Skin epidermis (tissue), 12 donors: ENCODE data around the gene MIOX.

ENCODE experiments used
- H3K27ac ChIP-seq, 21 experiments: fragments of 200-600 bp; sonication (generic) in 11 of 21; one replicate each; pipeline ENCODE4 v1.5.0; 2020; ENCODE audit warnings: mild to moderate bottlenecking in 3 of 21, inconsistent platforms in 2 of 21, moderate library complexity in 2 of 21
- H3K4me3 ChIP-seq, 7 experiments: fragments of 200-600 bp; sonication (generic) in 2 of 7; one replicate each; pipeline ENCODE4 v1.5.0; 2020; ENCODE audit warnings: inconsistent platforms in 2 of 7, mild to moderate bottlenecking in 2 of 7, moderate library complexity in 1 of 7

The MIOX gene

GRCh38 chr22:50452649-50453048, 34.0 kb upstream of the MIOX start:
- H3K4me3 ChIP-seq, result no peak overlapping the region
- H3K27ac ChIP-seq, result no peak overlapping the region

DNA sequence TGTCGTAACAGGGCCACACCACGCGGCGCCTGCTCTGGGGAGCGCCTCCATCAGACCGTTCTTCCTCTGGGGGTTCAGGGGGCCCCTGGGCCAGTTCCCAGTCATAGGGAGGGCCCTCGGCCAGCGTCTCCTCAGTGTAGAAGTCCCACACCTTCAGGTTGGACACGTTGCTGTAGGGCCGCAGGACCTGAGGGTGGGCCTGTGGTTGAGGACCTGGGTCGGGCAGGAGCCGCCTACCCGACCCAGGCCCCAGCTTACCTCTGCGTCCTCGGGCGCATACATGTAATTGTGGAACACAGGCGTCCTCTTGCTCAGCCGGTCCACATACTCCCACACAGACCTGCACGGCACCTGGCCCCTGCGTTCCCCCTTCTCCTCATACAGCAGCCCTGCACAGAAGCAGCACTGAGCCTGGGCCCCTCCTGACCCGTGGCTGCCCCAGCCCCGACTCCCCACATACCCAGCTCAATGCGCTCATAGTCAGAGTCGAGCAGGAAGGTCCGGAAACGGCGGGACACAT, 32.0 kb upstream of the MIOX start:
- Histone ChIP-seq H3K4me3 (no peak overlapping the region), H3K27ac (no peak overlapping the region)

DNA sequence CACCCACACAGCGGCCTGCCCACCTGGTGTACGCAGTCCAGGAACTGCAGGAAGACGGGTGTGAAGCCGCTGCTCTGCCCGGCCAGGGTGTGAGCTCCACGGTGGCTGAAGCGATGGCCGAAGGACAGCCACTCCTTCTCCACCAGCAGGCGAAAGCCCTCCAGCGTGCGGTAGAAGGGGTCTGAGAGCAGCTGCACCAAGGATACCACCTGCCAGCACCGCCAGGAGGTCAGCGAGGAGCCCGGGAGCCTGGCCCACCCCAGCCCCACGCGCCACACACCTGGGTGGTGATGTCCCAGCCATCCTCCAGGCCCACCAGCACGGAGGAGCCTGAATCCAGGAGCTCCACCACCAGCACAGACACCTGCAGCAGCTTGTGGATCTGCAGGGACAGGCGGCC, 31.5 kb upstream of the MIOX start:
- Histone ChIP-seq H3K27ac (no peak overlapping the region), H3K4me3 (no peak overlapping the region)

- Histone ChIP-seq H3K27ac (no peak overlapping the region), H3K4me3 (no peak overlapping the region)
These were observed 30.6 kb upstream of the MIOX start for GRCh38 chr22:50456026-50456425.

GRCh38 chr22:50456466-50457234, 30.0 kb upstream of the MIOX start:
- Histone ChIP-seq H3K27ac (no peak overlapping the region), H3K4me3 (no peak overlapping the region)

- Histone ChIP-seq H3K4me3 (no peak overlapping the region), H3K27ac (no peak overlapping the region)
These were observed 27.6 kb upstream of the MIOX start for GRCh38 chr22:50459016-50459415.

- Histone ChIP-seq H3K27ac (peak overlapping the region in 1 of 21 experiments; percentile 54), H3K4me3 (no peak overlapping the region)
These were observed 27.0 kb upstream of the MIOX start for GRCh38 chr22:50459496-50460140.

DNA sequence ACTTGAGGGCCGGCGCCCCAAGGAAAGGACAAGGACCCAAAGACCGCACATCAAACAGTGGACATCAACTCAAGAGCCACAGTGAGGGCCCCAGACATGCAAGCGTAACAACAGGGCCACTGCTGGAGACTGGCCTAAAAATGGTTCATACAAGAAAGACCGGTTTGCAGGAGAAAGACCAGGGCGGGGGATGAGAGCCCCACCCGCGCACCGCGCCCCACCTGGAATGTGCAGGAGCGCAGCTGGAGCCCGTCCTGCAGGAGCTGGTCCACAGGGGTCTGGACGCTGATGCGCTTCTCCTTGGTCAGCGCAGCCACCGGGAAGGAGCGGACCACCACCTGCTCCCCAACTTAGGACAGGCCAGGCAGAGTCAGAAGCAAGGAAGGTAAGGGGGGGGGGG, 25.7 kb upstream of the MIOX start:
- H3K4me3 ChIP-seq, result no peak overlapping the region

GRCh38 chr22:50461536-50461935, 25.1 kb upstream of the MIOX start:
- H3K27ac ChIP-seq, result peak overlapping the region in 2 of 21 experiments; percentile 50 to 60

More for the DNA sequence above, 25.7 kb upstream of the MIOX start:
- peak overlapping the region in 12 of 21 experiments; percentile 14 to 70 (median 52) for H3K27ac ChIP-seq

GRCh38 chr22:50461979-50462540, 24.6 kb upstream of the MIOX start:
- H3K27ac ChIP-seq, result no peak overlapping the region
- H3K4me3 ChIP-seq, result no peak overlapping the region

More at GRCh38 chr22:50461536-50461935, 25.1 kb upstream of the MIOX start:
- H3K4me3 ChIP-seq, result no peak overlapping the region

DNA sequence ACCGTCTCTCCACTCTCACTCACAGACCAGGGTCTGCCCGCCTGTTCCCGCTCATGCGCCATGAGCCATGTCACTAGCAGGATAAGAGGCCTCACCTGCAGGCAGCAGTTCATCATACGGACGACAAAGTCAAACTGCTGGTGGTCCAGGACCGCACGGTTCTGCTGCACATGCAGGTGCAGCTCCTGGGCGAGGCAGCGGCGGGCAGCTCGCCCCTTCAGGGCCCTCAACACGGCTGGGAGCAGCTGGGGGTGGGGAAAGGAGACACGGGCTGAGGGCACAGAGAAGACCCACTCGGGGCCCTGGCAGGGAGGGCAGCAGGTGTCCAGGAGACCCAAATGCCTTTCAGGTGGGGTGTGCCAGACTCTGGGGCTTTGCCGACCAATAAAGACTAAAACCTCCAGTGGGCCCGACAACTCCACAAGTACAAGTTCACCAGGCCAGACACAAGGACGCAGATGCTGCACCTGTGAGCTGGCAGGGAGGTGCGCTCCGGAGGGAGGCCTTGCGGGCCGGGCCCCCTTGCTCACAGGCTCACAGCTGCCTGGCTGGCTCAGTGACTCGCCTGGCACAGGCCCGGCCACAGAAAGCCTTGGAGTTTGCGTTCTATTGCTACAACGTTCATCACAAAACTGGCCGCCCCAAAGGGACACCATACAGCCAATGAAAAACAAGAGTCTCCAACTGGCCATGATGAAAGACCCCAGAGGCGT, 23.3 kb upstream of the MIOX start:
- H3K27ac ChIP-seq, result no peak overlapping the region
- no peak overlapping the region for H3K4me3 ChIP-seq

DNA sequence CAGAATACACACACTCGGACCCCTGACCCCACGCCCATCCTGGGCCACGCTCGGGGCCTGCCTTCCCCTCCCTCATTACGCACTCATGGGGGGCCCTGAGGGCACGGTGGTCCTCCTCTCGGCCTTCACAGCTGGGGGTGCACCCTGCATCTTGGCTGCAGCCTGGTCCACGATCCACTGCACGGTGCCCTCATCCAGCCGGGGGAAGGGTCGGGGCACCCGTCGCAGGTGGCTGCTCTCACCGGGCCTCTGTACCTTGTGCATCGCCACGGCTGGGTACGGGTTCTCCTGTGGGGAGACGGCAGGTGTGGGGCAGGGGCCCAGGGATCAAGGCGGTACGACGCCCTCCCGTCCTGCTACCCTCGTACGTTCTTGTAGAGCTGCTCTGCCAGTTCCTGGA, 22.2 kb upstream of the MIOX start:
- Histone ChIP-seq H3K27ac (no peak overlapping the region), H3K4me3 (no peak overlapping the region)

DNA sequence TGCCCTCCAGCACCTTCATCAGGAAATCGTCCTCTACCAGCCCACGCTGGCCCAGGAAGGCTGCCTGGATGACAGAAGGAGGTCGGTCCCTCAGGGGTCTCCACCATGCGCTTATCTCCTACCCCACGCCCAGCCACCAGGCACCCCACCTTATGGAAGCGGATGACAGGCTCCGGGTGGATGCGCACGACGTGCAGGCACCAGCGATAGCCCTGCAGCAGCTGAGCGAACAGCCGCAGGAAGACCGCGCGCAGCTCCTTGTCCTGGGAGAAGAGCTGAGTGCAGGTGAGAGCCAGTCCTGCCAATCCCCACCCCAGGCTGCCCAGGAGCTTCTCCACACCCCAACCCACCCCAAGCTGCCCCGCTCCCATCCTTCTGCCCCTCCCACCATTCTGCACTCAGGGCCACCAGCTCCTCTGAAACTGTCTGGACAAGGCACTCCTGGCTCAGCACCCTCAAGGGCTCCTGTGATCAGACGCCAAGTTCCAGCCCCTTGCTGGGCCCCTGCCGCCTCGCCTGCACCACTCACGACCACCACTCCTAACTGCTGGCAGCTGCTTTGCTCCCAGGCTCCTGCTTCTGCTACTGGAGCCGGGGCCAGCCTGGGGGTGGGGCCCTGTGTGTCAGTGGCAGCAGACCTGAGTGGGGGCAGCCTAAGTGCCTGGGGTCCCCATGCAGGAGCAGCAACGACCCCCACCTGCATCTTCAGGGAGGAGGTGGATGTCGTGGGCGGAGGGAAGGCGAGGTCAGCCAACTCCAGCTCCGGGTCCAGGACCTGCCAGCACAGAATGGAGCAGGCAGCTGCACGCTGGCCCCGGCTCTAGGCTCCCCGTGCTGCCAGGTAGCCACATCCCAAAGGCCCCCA, 21.4 kb upstream of the MIOX start:
- Histone ChIP-seq H3K4me3 (no peak overlapping the region), H3K27ac (no peak overlapping the region)

GRCh38 chr22:50467341-50467740, 19.3 kb upstream of the MIOX start:
- no peak overlapping the region for H3K4me3 ChIP-seq
- no peak overlapping the region for H3K27ac ChIP-seq

- Histone ChIP-seq H3K27ac (peak overlapping the region in 8 of 21 experiments; percentile 72 to 97 (median 80)), H3K4me3 (no peak overlapping the region)
These were observed 18.8 kb upstream of the MIOX start for GRCh38 chr22:50467773-50468440.

- Histone ChIP-seq H3K4me3 (no peak overlapping the region), H3K27ac (peak overlapping the region in 16 of 21 experiments; percentile 1 to 97 (median 76))
These were observed 18.0 kb upstream of the MIOX start for GRCh38 chr22:50468626-50469025.

GRCh38 chr22:50469377-50470305, 17.0 kb upstream of the MIOX start:
- Histone ChIP-seq H3K4me3 (peak overlapping the region in 1 of 7 experiments; percentile 4), H3K27ac (peak overlapping the region in 20 of 21 experiments; percentile 50 to 97 (median 76))
